Ovary (tissue), 9 donors: ENCODE measurements around the gene ADD1. TPM values are rescaled to one million over a fixed set of nuclear protein-coding genes. Genes with fewer than 3 reads are reported as not detected.
"Not testable (repeated sequence)": the region's sequence is repeated elsewhere in the genome, so short reads cannot be mapped to it uniquely, and the experiment has no call there.

Experiments used
- DNase-seq, 5 donors: peaks; one replicate each; pipeline ENCODE4 v3.0.0-alpha.2; 2019 to 2020
- H3K27ac ChIP-seq, 2 donors: fragments of 200-600 bp; one replicate each; pipeline versions ENCODE4 v1.5.1 to v1.8.0; 2019 to 2022
- H3K27me3 ChIP-seq: fragments of 200-600 bp; one replicate; pipeline ENCODE4 v1.8.0; 2022
- H3K36me3 ChIP-seq: fragments of 200-600 bp; sonication (generic); one replicate; pipeline ENCODE4 v1.5.1; 2019
- H3K4me1 ChIP-seq: one replicate; pipeline ENCODE4 v1.8.1; 2013; ENCODE audit warnings: mild to moderate bottlenecking, moderate library complexity; ENCODE audit not compliant: insufficient read depth
- H3K4me3 ChIP-seq: fragments of 200-600 bp; sonication (generic); one replicate; pipeline ENCODE4 v1.5.1; 2017
- H3K9me3 ChIP-seq, 2 donors: fragments of 200-600 bp in 1 of 2; sonication (generic) in 1 of 2; one replicate each; pipeline versions ENCODE4 v1.5.1 to v1.8.1; 2013 to 2019; ENCODE audit warnings: mild to moderate bottlenecking in 1 of 2, moderate library complexity in 1 of 2
- CTCF ChIP-seq, 3 donors: fragments of 450-650 bp in 2 of 3; fragments of 200-600 bp in 1 of 3; IDR thresholded peaks; one replicate each; pipeline versions ENCODE4 v1.5.1 to v1.8.0; 2016 to 2022; ENCODE audit warnings: antibody characterized with exemption in 3 of 3, mild to moderate bottlenecking in 1 of 3
- EP300 ChIP-seq: sonication (generic); formaldehyde crosslinking; IDR thresholded peaks from one replicate; pipeline ENCODE4 v1.6.1; 2017; ENCODE audit warnings: antibody characterized with exemption
- POLR2A ChIP-seq: fragments of 450-650 bp; IDR thresholded peaks from one replicate; pipeline ENCODE4 v1.6.1; 2017; ENCODE audit warnings: antibody characterized with exemption, mild to moderate bottlenecking, moderate library complexity
- WGBS, 3 donors: extraction: QIAGEN DNeasy Blood & Tissue Kit in 1 of 3; methylation state at CpG; one replicate each; pipeline versions ENCODE4 v1.1.5 to v1.1.7; 2013 to 2017; 5-methylcytosine and 5-hydroxymethylcytosine counted together
- intact Hi-C, 4 donors: fragments of 100-400 bp; cut with DNase I; formaldehyde crosslinking; loops; one replicate each; pipeline versions ENCODE4 v1.11.0 to v1.15.1; 2022 to 2023
- polyA plus RNA-seq, 2 donors: library from polyadenylated mRNA; stranded (reverse); fragments of 200-250 nt in 1 of 2; fragments of 350-450 nt in 1 of 2; fragmentation: Illumina TruSeq in 1 of 2; extraction: RNeasy Lipid Tissue Mini Kit (QIAGEN cat#74804) in 1 of 2; gene quantifications; one replicate each; pipeline ENCODE4 v1.2.3, GENCODE V29; 2013 to 2014
- total RNA-seq, 7 donors: library from RNA; depleted of rRNA in 2 of 7; stranded (reverse); fragments of >200 nt in 2 of 7; fragmentation: NEBNext Ultra II Directional in 3 of 7; extraction: Animal tissue kit (Norgen Biotek cat#: 25700) in 3 of 7; gene quantifications; one replicate each; pipeline versions ENCODE4 v1.1.0 to v1.2.4, GENCODE V29; 2016 to 2023
- donor health status: DM: no; HTN: no; CAD: no; lungs with moderate emphysema.
- donor health status: DM: no; HTN: no; CAD: no.
- donor health status: Bipolar disorder and iron deficiency.
- donor health status: DM: yes; HTN: yes; CAD: no.
- donor health status: DM: no; HTN: no; CAD: no.
- donor health status: DM: yes; HTN: yes; CAD: no.

Gene ADD1
- total and polyA plus RNA-seq, 9 donors = 166 to 447 (median 365) TPM

DNA sequence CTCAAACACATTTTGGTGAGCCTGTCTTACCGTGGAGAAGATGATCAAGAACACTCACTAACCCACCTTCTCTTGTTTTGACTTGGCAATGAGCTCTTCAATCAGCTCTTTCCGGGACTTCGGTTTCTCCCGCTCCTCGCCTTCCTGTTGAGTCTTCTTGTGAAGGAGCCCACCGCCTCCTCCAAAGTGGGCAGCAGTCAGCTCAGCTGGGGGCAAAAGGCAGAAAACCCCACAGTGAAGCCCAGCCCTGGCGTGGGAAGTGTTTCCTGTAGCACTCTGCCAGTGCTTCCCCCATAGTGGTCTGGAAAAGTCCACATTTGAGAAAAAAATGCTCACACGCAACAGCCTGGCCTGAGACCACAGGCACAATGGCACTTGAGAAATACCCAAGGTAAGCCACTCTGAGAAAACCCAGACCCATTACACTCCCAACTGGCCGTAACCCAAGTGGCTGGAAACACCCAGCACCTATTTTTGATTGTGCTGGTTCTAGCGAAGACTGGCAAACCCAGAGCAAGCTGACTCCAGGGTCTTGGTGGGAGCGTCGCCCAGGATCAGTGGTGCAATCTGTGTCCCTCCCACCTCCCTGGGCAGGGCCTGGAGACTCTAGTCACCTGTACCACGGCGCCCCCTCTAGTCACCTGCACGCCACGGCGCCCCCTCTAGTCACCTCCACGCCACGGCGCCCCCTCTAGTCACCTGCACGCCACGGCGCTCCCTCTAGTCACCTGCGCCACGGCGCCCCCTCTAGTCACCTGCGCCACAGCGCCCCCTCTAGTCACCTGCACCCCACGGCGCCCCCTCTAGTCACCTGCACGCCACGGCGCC, 110.9 kb downstream of the ADD1 start:
- Histone ChIP-seq H3K27ac (no peak overlapping the region), H3K27me3 (no peaks in the 10 kb centered on the region), H3K36me3 (no peaks in the 10 kb centered on the region), H3K9me3 (no peaks in the 10 kb centered on the region), H3K4me3 (no peak overlapping the region), H3K4me1 (peaks cover 12% of the 10 kb centered on the region)
- no peak for TF ChIP-seq CTCF (IDR thresholded peaks at IDR 0.05)
- intact Hi-C loops = no loop called here
- peak in 1 of 5 donors; percentile 33 for DNase-seq
- WGBS, 3 donors = 88 to 93% (median 91%) methylated on average over 26 to 33 of the region's 33 CpGs

DNA sequence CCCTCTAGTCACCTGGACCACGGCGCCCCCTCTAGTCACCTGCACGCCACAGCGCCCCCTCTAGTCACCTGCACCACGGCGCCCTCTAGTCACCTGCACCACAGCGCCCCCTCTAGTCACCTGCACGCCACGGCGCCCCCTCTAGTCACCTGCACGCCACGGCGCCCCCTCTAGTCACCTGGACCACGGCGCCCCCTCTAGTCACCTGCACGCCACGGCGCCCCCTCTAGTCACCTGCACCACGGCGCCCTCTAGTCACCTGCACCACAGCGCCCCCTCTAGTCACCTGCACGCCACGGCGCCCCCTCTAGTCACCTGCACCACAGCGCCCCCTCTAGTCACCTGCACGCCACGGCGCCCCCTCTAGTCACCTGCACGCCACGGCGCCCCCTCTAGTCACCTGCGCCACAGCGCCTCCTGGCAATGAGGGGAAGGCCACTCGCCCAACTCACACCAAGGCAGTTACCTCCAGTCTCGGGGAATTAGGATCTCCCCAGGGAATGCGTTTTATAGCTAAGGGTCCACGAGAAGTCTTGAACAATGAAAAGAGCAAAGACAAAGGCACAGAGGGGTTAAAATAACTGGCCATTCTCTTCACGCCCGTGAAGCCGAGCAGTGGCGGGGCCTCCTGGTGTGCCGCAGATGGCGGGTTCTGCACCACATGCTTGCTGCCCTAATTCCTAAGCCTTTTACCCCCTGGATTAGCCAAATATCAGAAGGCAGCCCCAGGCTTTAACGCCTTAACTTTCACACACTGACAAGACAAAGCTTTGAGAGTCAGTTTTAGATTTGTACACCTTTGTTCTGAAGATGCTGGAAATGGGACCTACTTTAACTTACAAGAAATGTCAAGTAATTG, 111.8 kb downstream of the ADD1 start:
- H3K27ac ChIP-seq, H3K9me3 ChIP-seq, H3K36me3 ChIP-seq, H3K27me3 ChIP-seq, intact Hi-C loops, H3K4me3 ChIP-seq: not testable (repeated sequence)
- DNase-seq = peak in 1 of 5 donors; percentile 23
- H3K4me1 ChIP-seq = peaks cover 12% of the 10 kb centered on the region
- 91 to 94% (median 94%) methylated on average over 19 to 44 of the region's 44 CpGs for WGBS, 3 donors

- H3K27me3 ChIP-seq = no peaks in the 10 kb centered on the region
- TF ChIP-seq EP300 (no peak), POLR2A (no peak), CTCF (IDR thresholded peaks at IDR 0.05) (no peak)
- no peaks in the 10 kb centered on the region for H3K36me3 ChIP-seq
- DNase-seq = no peak
- H3K4me3 ChIP-seq = no peak overlapping the region
- no peaks in the 10 kb centered on the region for H3K9me3 ChIP-seq
- peaks cover 16% of the 10 kb centered on the region for H3K4me1 ChIP-seq
- no peak overlapping the region for H3K27ac ChIP-seq
- intact Hi-C loops = no loop called here
- 64 to 75% (median 75%) methylated on average over 9 of the region's 9 CpGs for WGBS, 3 donors
These were observed 114.8 kb downstream of the ADD1 start for GRCh38 chr4:2958446-2958845.

DNA sequence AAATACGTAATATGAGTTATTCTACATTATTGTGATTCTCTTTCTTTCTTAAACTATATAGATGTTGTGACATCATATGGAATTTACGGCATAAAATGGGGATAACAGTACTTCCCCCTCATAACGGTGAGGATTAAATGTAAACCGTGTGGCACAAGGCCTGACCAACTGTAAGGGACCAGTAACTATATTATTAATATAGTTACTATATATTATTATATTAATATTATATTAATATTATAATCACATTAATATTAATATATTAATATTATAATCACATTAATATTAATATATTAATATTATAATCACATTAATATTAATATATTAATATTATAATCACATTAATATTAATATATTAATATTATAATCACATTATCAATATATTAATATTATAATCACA, 116.8 kb downstream of the ADD1 start:
- H3K36me3 ChIP-seq, H3K9me3 ChIP-seq, DNase-seq, H3K27me3 ChIP-seq, H3K4me3 ChIP-seq, H3K27ac ChIP-seq: not testable (repeated sequence)
- intact Hi-C loops = loop anchor here in 1 of 4 donors (5.0 kb wide), 1 partner anchor 1717 kb away; no protein-coding TSS in a partner anchor
- 86 to 92% (median 89%) methylated on average over 4 of the region's 4 CpGs for WGBS, 3 donors
- H3K4me1 ChIP-seq = peaks cover 19% of the 10 kb centered on the region

GRCh38 chr4:2961421-2961810, 117.8 kb downstream of the ADD1 start:
- H3K4me3 ChIP-seq = no peak overlapping the region
- no peaks in the 10 kb centered on the region for H3K36me3 ChIP-seq
- 59 to 65% (median 64%) methylated on average over 8 of the region's 8 CpGs for WGBS, 3 donors
- peaks cover 19% of the 10 kb centered on the region for H3K4me1 ChIP-seq
- no peak for DNase-seq
- H3K9me3 ChIP-seq = no peaks in the 10 kb centered on the region
- intact Hi-C loops = loop anchor here in 1 of 4 donors (5.0 kb wide), 1 partner anchor 1716 kb away; no protein-coding TSS in a partner anchor
- TF ChIP-seq POLR2A (no peak), CTCF (IDR thresholded peaks at IDR 0.05) (no peak), EP300 (no peak)
- no peak overlapping the region for H3K27ac ChIP-seq
- H3K27me3 ChIP-seq = no peaks in the 10 kb centered on the region
